ENCODE measurements around the gene NUDT16L1. TPM values are rescaled to one million over a fixed set of nuclear protein-coding genes. Genes with fewer than 3 reads are reported as not detected.

The NUDT16L1 gene
- total and polyA plus RNA-seq, 2 donors (not counting 1 experiment from before 2014, with no cell fraction given), result 14.0 to 21.5 TPM

- no peaks in the 10 kb centered on the region for H3K27me3 ChIP-seq (ENCODE audit: control insufficient read depth, insufficient read depth, low read length)
- H3K79me2 ChIP-seq (ENCODE audit: control insufficient read depth, insufficient read depth, low read length), result no peaks in the 10 kb centered on the region
- TF ChIP-seq CTCF (conservative IDR thresholded peaks at IDR 0.05 in 1 of 2, IDR thresholded peaks at IDR 0.05 in 1 of 2; ENCODE audit: low read depth in 1 of 2, low read length in 2 of 2) (no peak), EZH2 (IDR thresholded peaks at IDR 0.05; ENCODE audit: low read length, missing control alignments) (no peak)
- no peaks in the 10 kb centered on the region for H4K20me1 ChIP-seq (ENCODE audit: control insufficient read depth, extremely low read depth, insufficient read depth, low read length)
- no peaks in the 10 kb centered on the region for H3K4me1 ChIP-seq (ENCODE audit: control insufficient read depth, extremely low read depth, insufficient read depth, low read length)
- no peak overlapping the region for H3K27ac ChIP-seq (ENCODE audit: insufficient read depth, low read length)
- H3K4me2 ChIP-seq (ENCODE audit: extremely low read depth, insufficient read depth, low read length), result no peak overlapping the region
- H2AFZ ChIP-seq (ENCODE audit: low read length), result no peak overlapping the region
- no peak overlapping the region for H3K4me3 ChIP-seq (replicated peaks in 1 of 4; ENCODE audit: control extremely low read depth in 1 of 4, insufficient read depth in 1 of 4, low read depth in 3 of 4, low read length in 4 of 4)
- H3K9me3 ChIP-seq (ENCODE audit: control insufficient read depth, insufficient read depth, low read depth, low read length), result no peaks in the 10 kb centered on the region
- no peak overlapping the region for H3K9ac ChIP-seq (ENCODE audit: insufficient read depth, low read length)
- DNase-seq (ENCODE audit: low read depth in 2 of 2), result no peak
- peaks cover 32% of the 10 kb centered on the region for H3K36me3 ChIP-seq (ENCODE audit: control insufficient read depth, insufficient read depth, low read length)
Observed at GRCh38 chr16:4701791-4702465, 8.6 kb downstream of the NUDT16L1 start.

- TF ChIP-seq CTCF (conservative IDR thresholded peaks at IDR 0.05 in 1 of 2, IDR thresholded peaks at IDR 0.05 in 1 of 2; ENCODE audit: low read depth in 1 of 2, low read length in 2 of 2) (no peak), EZH2 (IDR thresholded peaks at IDR 0.05; ENCODE audit: low read length, missing control alignments) (no peak)
- Histone ChIP-seq H3K9me3 (ENCODE audit: control insufficient read depth, insufficient read depth, low read depth, low read length) (no peaks in the 10 kb centered on the region), H3K4me1 (ENCODE audit: control insufficient read depth, extremely low read depth, insufficient read depth, low read length) (no peaks in the 10 kb centered on the region), H3K9ac (ENCODE audit: insufficient read depth, low read length) (no peak overlapping the region), H3K4me3 (replicated peaks in 1 of 4; ENCODE audit: control extremely low read depth in 1 of 4, insufficient read depth in 1 of 4, low read depth in 3 of 4, low read length in 4 of 4) (no peak overlapping the region), H3K27me3 (ENCODE audit: control insufficient read depth, insufficient read depth, low read length) (no peaks in the 10 kb centered on the region), H4K20me1 (ENCODE audit: control insufficient read depth, extremely low read depth, insufficient read depth, low read length) (no peaks in the 10 kb centered on the region), H2AFZ (ENCODE audit: low read length) (no peak overlapping the region), H3K27ac (ENCODE audit: insufficient read depth, low read length) (no peak overlapping the region), H3K79me2 (ENCODE audit: control insufficient read depth, insufficient read depth, low read length) (no peaks in the 10 kb centered on the region), H3K36me3 (ENCODE audit: control insufficient read depth, insufficient read depth, low read length) (peaks cover 28% of the 10 kb centered on the region), H3K4me2 (ENCODE audit: extremely low read depth, insufficient read depth, low read length) (no peak overlapping the region)
- no peak for DNase-seq (ENCODE audit: low read depth in 2 of 2)
Observed at GRCh38 chr16:4702466-4702808, 9.1 kb downstream of the NUDT16L1 start.

GRCh38 chr16:4703906-4704305, 10.5 kb downstream of the NUDT16L1 start:
- Histone ChIP-seq H3K4me3 (replicated peaks in 1 of 4; ENCODE audit: control extremely low read depth in 1 of 4, insufficient read depth in 1 of 4, low read depth in 3 of 4, low read length in 4 of 4) (no peak overlapping the region), H3K79me2 (ENCODE audit: control insufficient read depth, insufficient read depth, low read length) (no peaks in the 10 kb centered on the region), H3K36me3 (ENCODE audit: control insufficient read depth, insufficient read depth, low read length) (peaks cover 21% of the 10 kb centered on the region), H3K27ac (ENCODE audit: insufficient read depth, low read length) (no peak overlapping the region), H3K4me1 (ENCODE audit: control insufficient read depth, extremely low read depth, insufficient read depth, low read length) (no peaks in the 10 kb centered on the region), H2AFZ (ENCODE audit: low read length) (no peak overlapping the region), H3K9me3 (ENCODE audit: control insufficient read depth, insufficient read depth, low read depth, low read length) (no peaks in the 10 kb centered on the region), H3K9ac (ENCODE audit: insufficient read depth, low read length) (no peak overlapping the region), H3K27me3 (ENCODE audit: control insufficient read depth, insufficient read depth, low read length) (no peaks in the 10 kb centered on the region), H3K4me2 (ENCODE audit: extremely low read depth, insufficient read depth, low read length) (no peak overlapping the region), H4K20me1 (ENCODE audit: control insufficient read depth, extremely low read depth, insufficient read depth, low read length) (no peaks in the 10 kb centered on the region)
- no peak for DNase-seq (ENCODE audit: low read depth in 2 of 2)
- no peak for TF ChIP-seq EZH2 (IDR thresholded peaks at IDR 0.05; ENCODE audit: low read length, missing control alignments)
- TF ChIP-seq CTCF (conservative IDR thresholded peaks at IDR 0.05 in 1 of 2, IDR thresholded peaks at IDR 0.05 in 1 of 2; ENCODE audit: low read depth in 1 of 2, low read length in 2 of 2), result no peak

All from fibroblast of lung (primary cell).